B cell (primary cell): ENCODE results near the gene RAB3C. TPM values are rescaled to one million over a fixed set of nuclear protein-coding genes. Genes with fewer than 3 reads are reported as not detected.

ENCODE experiments used
- ATAC-seq: fragments of 200-7000 bp; cut with Tn5 transposase; one replicate; pipeline ENCODE4 v1.10.0; 2021; ENCODE audit warnings: low read depth, mild to moderate bottlenecking, moderate number of reproducible peaks, moderate library complexity
- CTCF ChIA-PET: fragments of 350-600 bp; sonication (Branson Sonifier 250); formaldehyde crosslinking; loops from one replicate; lab custom pipeline; 2021; ENCODE audit warnings: antibody characterized with exemption, inconsistent platforms; lab: Charles Lee
- POLR2A ChIA-PET: fragments of 350-600 bp; sonication (Branson Sonifier 250); formaldehyde crosslinking; loops from one replicate; lab custom pipeline; 2021; ENCODE audit warnings: antibody characterized with exemption; lab: Charles Lee
- DNase-seq: peaks from one replicate; pipeline ENCODE4 v3.0.0; 2013
- H2AFZ ChIP-seq: 2 replicates; pipeline ENCODE4 v1.6.1; 2012; ENCODE audit warnings: mild to moderate bottlenecking, low read depth, low read length; ENCODE audit not compliant: insufficient read depth, poor library complexity, severe bottlenecking
- H3K27ac ChIP-seq, 2 donors: 1 replicate in 1 of 2; 2 replicates in 1 of 2; pipeline ENCODE4 v1.5.1; 2012 to 2013; ENCODE audit warnings: low read length in 2 of 2, mild to moderate bottlenecking in 2 of 2, moderate library complexity in 1 of 2
- H3K27me3 ChIP-seq, 4 experiments: fragments of 200-600 bp in 1 of 4; sonication (generic) in 1 of 4; replicated peaks in 1 of 4; 1 replicate in 2 of 4; 2 replicates in 2 of 4; pipeline versions ENCODE4 v1.6.1 to v1.7.0; 2013 to 2016; ENCODE audit warnings: low read length in 3 of 4, mild to moderate bottlenecking in 2 of 4, mixed read lengths in 1 of 4, moderate library complexity in 1 of 4; ENCODE audit not compliant: insufficient read depth in 4 of 4, control insufficient read depth in 3 of 4; ENCODE audit errors: control extremely low read depth in 1 of 4
- H3K36me3 ChIP-seq, 2 experiments: replicated peaks in 1 of 2; 1 replicate in 1 of 2; 2 replicates in 1 of 2; pipeline versions ENCODE4 v1.6.1 to v1.7.1; 2013; ENCODE audit warnings: low read length in 1 of 2; ENCODE audit not compliant: insufficient read depth in 2 of 2, control insufficient read depth in 1 of 2; ENCODE audit errors: control extremely low read depth in 1 of 2, extremely low read depth in 1 of 2
- H3K4me1 ChIP-seq, 2 donors: fragments of 200-600 bp in 1 of 2; sonication (generic) in 1 of 2; 1 replicate in 1 of 2; 2 replicates in 1 of 2; pipeline versions ENCODE4 v1.5.1 to v1.6.1; 2013 to 2017; ENCODE audit warnings: low read length in 2 of 2; ENCODE audit not compliant: control insufficient read depth in 2 of 2, insufficient read depth in 2 of 2
- H3K4me2 ChIP-seq: replicated peaks from 2 replicates; pipeline ENCODE3; 2012; ENCODE audit warnings: mild to moderate bottlenecking, low read depth, low read length; ENCODE audit not compliant: poor library complexity, severe bottlenecking
- H3K4me3 ChIP-seq, 5 experiments: fragments of 200-600 bp in 1 of 5; sonication (generic) in 1 of 5; 1 replicate in 3 of 5; 2 replicates in 2 of 5; pipeline versions ENCODE4 v1.5.1 to v1.7.0; 2011 to 2016; ENCODE audit warnings: low read length in 4 of 5, mild to moderate bottlenecking in 4 of 5, low read depth in 2 of 5, control low read depth in 1 of 5, moderate library complexity in 1 of 5; ENCODE audit not compliant: insufficient read depth in 1 of 5; ENCODE audit errors: control extremely low read depth in 1 of 5, extremely low read depth in 1 of 5
- H3K79me2 ChIP-seq: fragments of 200-600 bp; sonication (generic); one replicate; pipeline ENCODE4 v1.6.0; 2016; ENCODE audit warnings: low read length; ENCODE audit not compliant: control insufficient read depth, insufficient read depth
- H3K9ac ChIP-seq: fragments of 200-600 bp; sonication (generic); 2 replicates; pipeline ENCODE4 v1.6.1; 2017; ENCODE audit warnings: mild to moderate bottlenecking, low read length, moderate library complexity
- H3K9me3 ChIP-seq, 3 donors: one replicate each; pipeline versions ENCODE4 v1.6.1 to v1.7.1; 2013; ENCODE audit warnings: low read length in 2 of 3; ENCODE audit not compliant: control insufficient read depth in 2 of 3, insufficient read depth in 1 of 3; ENCODE audit errors: control extremely low read depth in 1 of 3
- H4K20me1 ChIP-seq: 2 replicates; pipeline ENCODE4 v1.6.0; 2012; ENCODE audit warnings: mild to moderate bottlenecking, low read length; ENCODE audit not compliant: insufficient read depth, control insufficient read depth, poor library complexity, severe bottlenecking
- H3K27ac Mint-ChIP-seq: one replicate; pipeline ENCODE4 v1.8.0; 2021; ENCODE audit warnings: mixed read lengths
- H3K27me3 Mint-ChIP-seq: one replicate; pipeline ENCODE4 v1.8.0; 2021; ENCODE audit warnings: mixed read lengths
- H3K4me1 Mint-ChIP-seq: one replicate; pipeline ENCODE4 v1.8.0; 2021; ENCODE audit warnings: mixed read lengths
- H3K4me3 Mint-ChIP-seq: one replicate; pipeline ENCODE4 v1.8.0; 2021; ENCODE audit warnings: mixed read lengths
- H3K9me3 Mint-ChIP-seq: one replicate; pipeline ENCODE4 v1.8.0; 2022; ENCODE audit warnings: mixed read lengths; ENCODE audit not compliant: insufficient read depth
- EZH2 ChIP-seq: IDR thresholded peaks from 2 replicates; pipeline ENCODE4 v1.6.1; 2012; ENCODE audit warnings: borderline replicate concordance, low read depth, mild to moderate bottlenecking, moderate library complexity, low read length; ENCODE audit not compliant: insufficient read depth, poor library complexity, severe bottlenecking
- WGBS: methylation state at CpG from one replicate; pipeline ENCODE4 v1.1.5; 2013; ENCODE audit warnings: missing lambda C conversion rate; ENCODE audit not compliant: insufficient coverage; 5-methylcytosine and 5-hydroxymethylcytosine counted together
- intact Hi-C: fragments of 100-400 bp; cut with micrococcal nuclease; formaldehyde crosslinking; loops from one replicate; pipeline ENCODE4 v1.10.0; 2022
- polyA plus RNA-seq: library from polyadenylated mRNA; depleted of rRNA; stranded (reverse); fragments of >200 nt; gene quantifications from 2 replicates; pipeline ENCODE4 v1.2.3, GENCODE V29; 2012
- total RNA-seq, 2 donors: library from RNA; stranded (reverse); fragments of 120-200 nt in 1 of 2; gene quantifications; 1 replicate in 1 of 2; 2 replicates in 1 of 2; pipeline versions ENCODE4 v1.2.3 to v1.2.4, GENCODE V29; 2013 to 2022
- TF ChIP-seq, protein P1 (sequence below): fragments of 200-600 bp; IDR thresholded peaks from one replicate; pipeline ENCODE4 v1.8.0; 2022; ENCODE audit warnings: antibody characterized with exemption, mild to moderate bottlenecking

The RAB3C gene
- total and polyA plus RNA-seq, 2 donors (not counting 1 experiment from before 2014, with no cell fraction given): 0.20 to 0.58 TPM

DNA sequence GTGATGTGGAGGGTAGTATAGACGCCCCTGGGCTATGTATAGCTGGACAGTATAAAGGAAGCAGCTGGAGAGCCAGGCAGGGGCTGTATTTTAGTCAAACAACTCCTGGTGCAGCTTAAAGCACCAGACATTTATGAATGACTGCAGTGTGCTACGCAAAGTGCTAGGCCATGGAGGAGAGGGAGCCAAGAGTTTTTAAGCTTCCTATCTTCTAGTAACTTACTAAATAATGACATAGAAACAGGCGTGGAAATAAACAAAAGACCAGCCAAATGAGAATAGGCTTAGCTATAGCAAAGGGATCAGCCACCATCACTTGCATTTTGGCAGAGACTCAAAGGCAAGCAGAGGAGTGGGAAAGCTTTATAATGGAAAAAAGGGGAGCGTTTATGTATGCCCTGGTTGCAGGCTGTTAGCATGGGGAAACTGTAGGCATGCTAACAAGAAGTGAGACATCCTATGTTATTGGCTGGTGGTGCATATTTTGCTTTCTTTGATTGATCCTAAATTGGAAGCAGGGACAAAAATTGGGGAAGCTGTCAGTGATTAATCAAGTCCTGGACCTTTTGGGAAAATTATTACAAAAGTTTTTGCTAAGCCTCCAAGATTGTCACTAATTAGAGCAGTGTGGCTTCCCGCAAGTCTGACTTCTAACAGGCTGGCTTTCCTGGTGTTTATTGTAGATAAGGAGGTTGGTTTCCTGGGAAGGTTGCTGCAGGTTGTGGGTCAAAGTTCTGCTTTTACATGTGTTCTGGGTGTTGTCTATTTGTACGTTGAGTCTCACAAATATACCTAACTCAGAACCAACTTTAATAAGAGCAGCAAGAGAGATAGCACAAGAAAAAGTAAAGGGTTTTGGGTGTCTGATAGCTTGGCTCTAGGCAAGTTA, 46.6 kb downstream of the RAB3C start:
- H3K9ac ChIP-seq: no peak overlapping the region
- H3K4me3 Mint-ChIP-seq: no peak overlapping the region
- no peak overlapping the region for H3K4me3 ChIP-seq
- ChIA-PET CTCF (no interaction called here), POLR2A (no interaction called here)
- H3K27me3 ChIP-seq: peaks cover 0 to 2% (median 0%) of the 10 kb centered on the region in 4 experiments
- no peak overlapping the region for H2AFZ ChIP-seq
- TF ChIP-seq, protein P1, sequence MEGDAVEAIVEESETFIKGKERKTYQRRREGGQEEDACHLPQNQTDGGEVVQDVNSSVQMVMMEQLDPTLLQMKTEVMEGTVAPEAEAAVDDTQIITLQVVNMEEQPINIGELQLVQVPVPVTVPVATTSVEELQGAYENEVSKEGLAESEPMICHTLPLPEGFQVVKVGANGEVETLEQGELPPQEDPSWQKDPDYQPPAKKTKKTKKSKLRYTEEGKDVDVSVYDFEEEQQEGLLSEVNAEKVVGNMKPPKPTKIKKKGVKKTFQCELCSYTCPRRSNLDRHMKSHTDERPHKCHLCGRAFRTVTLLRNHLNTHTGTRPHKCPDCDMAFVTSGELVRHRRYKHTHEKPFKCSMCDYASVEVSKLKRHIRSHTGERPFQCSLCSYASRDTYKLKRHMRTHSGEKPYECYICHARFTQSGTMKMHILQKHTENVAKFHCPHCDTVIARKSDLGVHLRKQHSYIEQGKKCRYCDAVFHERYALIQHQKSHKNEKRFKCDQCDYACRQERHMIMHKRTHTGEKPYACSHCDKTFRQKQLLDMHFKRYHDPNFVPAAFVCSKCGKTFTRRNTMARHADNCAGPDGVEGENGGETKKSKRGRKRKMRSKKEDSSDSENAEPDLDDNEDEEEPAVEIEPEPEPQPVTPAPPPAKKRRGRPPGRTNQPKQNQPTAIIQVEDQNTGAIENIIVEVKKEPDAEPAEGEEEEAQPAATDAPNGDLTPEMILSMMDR: no peak
- no peak overlapping the region for H3K4me2 ChIP-seq
- DNase-seq (no peak), ATAC-seq (no peak)
- H3K27me3 Mint-ChIP-seq: no peaks in the 10 kb centered on the region
- H3K4me1 Mint-ChIP-seq: no peaks in the 10 kb centered on the region
- intact Hi-C loops: no loop called here
- H3K36me3 ChIP-seq: no peaks in the 10 kb centered on the region
- H3K9me3 Mint-ChIP-seq: no peaks in the 10 kb centered on the region
- no peaks in the 10 kb centered on the region for H3K9me3 ChIP-seq
- WGBS: 52% methylated on average over 3 of the region's 6 CpGs
- H3K79me2 ChIP-seq: no peaks in the 10 kb centered on the region
- H3K4me1 ChIP-seq: no peaks in the 10 kb centered on the region
- no peaks in the 10 kb centered on the region for H4K20me1 ChIP-seq
- no peak overlapping the region for H3K27ac ChIP-seq
- H3K27ac Mint-ChIP-seq: no peak overlapping the region

DNA sequence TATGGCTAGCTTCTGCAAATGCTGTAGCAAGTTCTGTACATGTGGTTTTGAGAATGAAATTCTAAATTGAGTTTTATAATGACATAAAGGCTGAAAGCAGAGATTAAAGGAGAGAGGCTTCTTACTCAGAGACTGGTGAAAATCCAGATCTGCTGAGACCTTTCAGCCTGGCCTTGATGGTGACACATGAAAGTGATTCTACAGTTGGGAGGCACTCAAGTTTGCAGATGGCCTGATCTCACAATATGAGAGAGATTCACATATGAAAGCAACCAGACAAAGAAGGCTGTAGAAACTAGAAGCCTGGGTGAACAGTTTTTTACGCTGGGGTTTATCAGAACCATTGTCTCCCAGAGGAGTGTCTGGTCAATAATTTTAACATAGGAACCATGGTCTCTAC, 49.0 kb downstream of the RAB3C start:
- DNase-seq: no peak
- H3K4me1 ChIP-seq: peaks cover 0 to 3% of the 10 kb centered on the region in 2 donors
- no peaks in the 10 kb centered on the region for H3K36me3 ChIP-seq
- Mint-ChIP-seq H3K4me3 (no peak overlapping the region), H3K27ac (no peak overlapping the region), H3K27me3 (no peaks in the 10 kb centered on the region), H3K4me1 (peaks cover 3% of the 10 kb centered on the region), H3K9me3 (no peaks in the 10 kb centered on the region)
- H3K9me3 ChIP-seq: no peaks in the 10 kb centered on the region
- TF ChIP-seq, protein P1: no peak
- TF ChIP-seq EZH2: no peak
- intact Hi-C loops: no loop called here
- ChIA-PET POLR2A (no interaction called here), CTCF (no interaction called here)
- H4K20me1 ChIP-seq: no peaks in the 10 kb centered on the region
- no peak overlapping the region for H2AFZ ChIP-seq
- no peaks in the 10 kb centered on the region for H3K79me2 ChIP-seq
- H3K4me2 ChIP-seq: no peak overlapping the region
- WGBS: 100% methylated on average over 1 of the region's 1 CpG
- no peak overlapping the region for H3K9ac ChIP-seq
- ATAC-seq: no peak
- no peak overlapping the region for H3K27ac ChIP-seq
- H3K4me3 ChIP-seq: no peak overlapping the region
- no peaks in the 10 kb centered on the region for H3K27me3 ChIP-seq
